HG02970 (cell line): ENCODE results near the gene NKAIN4.
A peak's percentile ranks its signal among the peaks of the same experiment; 100 is the strongest.
"Not testable (repeated sequence)": the region's sequence is repeated elsewhere in the genome, so short reads cannot be mapped to it uniquely, and the experiment has no call there.

Experiments used
- ATAC-seq: cut with Tn5 transposase; IDR thresholded peaks from one replicate; pipeline ENCODE4 v1.9.1; 2021; ENCODE audit warnings: mild to moderate bottlenecking, moderate library complexity, moderate number of reproducible peaks; ENCODE audit not compliant: unreplicated experiment, low FRiP score

Gene NKAIN4

GRCh38 chr20:63221400-63222053 is 32.7 kb downstream of the NKAIN4 start:
- ATAC-seq: not testable (repeated sequence)

- no peak for ATAC-seq
These were observed 33.4 kb downstream of the NKAIN4 start for GRCh38 chr20:63220696-63221399.

GRCh38 chr20:63219866-63220521 is 34.3 kb downstream of the NKAIN4 start:
- ATAC-seq: no peak

GRCh38 chr20:63219447-63219821 is 34.8 kb downstream of the NKAIN4 start:
- ATAC-seq: no peak

GRCh38 chr20:63218701-63219446 is 35.4 kb downstream of the NKAIN4 start:
- ATAC-seq: no peak

GRCh38 chr20:63217706-63218105 is 36.6 kb downstream of the NKAIN4 start:
- no peak for ATAC-seq

GRCh38 chr20:63216849-63217471 is 37.3 kb downstream of the NKAIN4 start:
- ATAC-seq: no peak

- peak; percentile 91 for ATAC-seq
These were observed 38.0 kb downstream of the NKAIN4 start, which contains the start of gene YTHDF1 for GRCh38 chr20:63216041-63216848. Gene YTHDF1 (minus strand): TSS chr20:63216131. CDS start chr20:63215892, 239 bp downstream.

GRCh38 chr20:63215101-63216040 is 38.9 kb downstream of the NKAIN4 start:
- no peak for ATAC-seq

GRCh38 chr20:63214514-63214913 is 39.7 kb downstream of the NKAIN4 start:
- ATAC-seq: no peak

GRCh38 chr20:63212792-63213191 is 41.5 kb downstream of the NKAIN4 start:
- ATAC-seq: no peak

GRCh38 chr20:63212393-63212730 is 41.9 kb downstream of the NKAIN4 start:
- no peak for ATAC-seq

GRCh38 chr20:63210011-63210605 is 44.2 kb downstream of the NKAIN4 start:
- ATAC-seq: no peak

GRCh38 chr20:63208346-63208909 is 45.8 kb downstream of the NKAIN4 start:
- no peak for ATAC-seq

GRCh38 chr20:63206878-63207277 is 47.4 kb downstream of the NKAIN4 start:
- ATAC-seq: no peak

- no peak for ATAC-seq
These were observed 48.4 kb downstream of the NKAIN4 start for GRCh38 chr20:63205896-63206295.

- no peak for ATAC-seq
These were observed 49.9 kb downstream of the NKAIN4 start for GRCh38 chr20:63204362-63204761.
